OCI-LY1 (cell line): ENCODE data around the gene PLCE1.

Experiments used
- H2AFZ ChIP-seq: fragments of 200-600 bp; sonication (generic), shearing (Covaris generic); 2 replicates; pipeline ENCODE4 v1.6.0; 2014; ENCODE audit warnings: antibody characterized with exemption, mild to moderate bottlenecking, low read length
- H3F3A ChIP-seq: fragments of 200-600 bp; sonication (generic), shearing (Covaris generic); 2 replicates; pipeline ENCODE4 v1.6.0; 2014; ENCODE audit warnings: mild to moderate bottlenecking, antibody characterized with exemption, low read length, moderate library complexity; ENCODE audit not compliant: insufficient read depth
- H3K27ac ChIP-seq: fragments of 200-600 bp; sonication (generic); 2 replicates; pipeline ENCODE4 v1.5.1; 2014; ENCODE audit warnings: low read length, mixed run types, mild to moderate bottlenecking, low read depth; ENCODE audit not compliant: poor library complexity, severe bottlenecking
- H3K27me3 ChIP-seq: fragments of 200-600 bp; sonication (generic); 2 replicates; pipeline ENCODE4 v1.6.0; 2014; ENCODE audit warnings: antibody characterized with exemption, mild to moderate bottlenecking, low read length, moderate library complexity; ENCODE audit not compliant: insufficient read depth
- H3K36me3 ChIP-seq: fragments of 200-600 bp; sonication (generic); 2 replicates; pipeline ENCODE4 v1.6.1; 2014; ENCODE audit warnings: mild to moderate bottlenecking, antibody characterized with exemption, low read length, moderate library complexity, mixed read lengths; ENCODE audit not compliant: insufficient read depth
- H3K4me1 ChIP-seq: fragments of 200-600 bp; sonication (generic); 2 replicates; pipeline ENCODE4 v1.5.1; 2014; ENCODE audit warnings: mild to moderate bottlenecking, low read length, moderate library complexity; ENCODE audit not compliant: insufficient read depth, severe bottlenecking
- H3K4me2 ChIP-seq: fragments of 200-600 bp; sonication (generic), shearing (Covaris generic); 2 replicates; pipeline ENCODE4 v1.6.1; 2014; ENCODE audit warnings: low read length
- H3K4me3 ChIP-seq: fragments of 200-600 bp; sonication (generic); 2 replicates; pipeline ENCODE4 v1.5.1; 2014; ENCODE audit warnings: low read length, low read depth, mild to moderate bottlenecking, mixed read lengths; ENCODE audit not compliant: poor library complexity, severe bottlenecking
- H3K79me2 ChIP-seq: fragments of 200-600 bp; shearing (Covaris generic); 2 replicates; pipeline ENCODE4 v1.6.1; 2016; ENCODE audit warnings: mixed run types, low read length, mixed read lengths; ENCODE audit not compliant: insufficient read depth
- H3K9ac ChIP-seq: fragments of 200-600 bp; sonication (generic), shearing (Covaris generic); 2 replicates; pipeline ENCODE4 v1.6.1; 2014; ENCODE audit warnings: mild to moderate bottlenecking, low read length, mixed read lengths
- H3K9me2 ChIP-seq: fragments of 200-600 bp; sonication (generic), shearing (Covaris generic); 2 replicates; pipeline ENCODE4 v1.6.1; 2014; ENCODE audit warnings: low read depth, mild to moderate bottlenecking, low read length, mixed read lengths
- H3K9me3 ChIP-seq: fragments of 200-600 bp; shearing (Covaris generic); 2 replicates; pipeline ENCODE4 v1.6.1; 2014; ENCODE audit warnings: low read length, mixed read lengths
- H4K20me1 ChIP-seq: fragments of 200-600 bp; sonication (generic), shearing (Covaris generic); 2 replicates; pipeline ENCODE4 v1.6.0; 2016; ENCODE audit warnings: mild to moderate bottlenecking, low read length; ENCODE audit not compliant: insufficient read depth
- CTCF ChIP-seq: fragments of 200-600 bp; sonication (generic), shearing (Covaris generic); IDR thresholded peaks from 2 replicates; pipeline ENCODE4 v1.5.1; 2017; ENCODE audit warnings: mild to moderate bottlenecking, antibody characterized with exemption, low read length, moderate library complexity, mixed read lengths
- EZH2 ChIP-seq: fragments of 200-600 bp; sonication (generic), shearing (Covaris generic); IDR thresholded peaks from 2 replicates; pipeline ENCODE4 v1.8.0; 2017; ENCODE audit warnings: borderline replicate concordance, mixed run types, mild to moderate bottlenecking, antibody characterized with exemption, low read length, moderate library complexity, mixed read lengths

PLCE1 gene

GRCh38 chr10:93992400-93993030, 1.2 kb upstream of the PLCE1 start:
- Histone ChIP-seq H3K9me2 (no peaks in the 10 kb centered on the region), H2AFZ (no peak overlapping the region), H3K4me1 (no peaks in the 10 kb centered on the region), H4K20me1 (no peaks in the 10 kb centered on the region), H3K9ac (no peak overlapping the region), H3K36me3 (no peaks in the 10 kb centered on the region), H3F3A (no peaks in the 10 kb centered on the region), H3K79me2 (no peaks in the 10 kb centered on the region), H3K4me3 (no peak overlapping the region), H3K27me3 (no peaks in the 10 kb centered on the region), H3K27ac (no peak overlapping the region), H3K4me2 (no peak overlapping the region), H3K9me3 (no peaks in the 10 kb centered on the region)
- TF ChIP-seq EZH2, result no peak
- TF ChIP-seq CTCF, result no peak

DNA sequence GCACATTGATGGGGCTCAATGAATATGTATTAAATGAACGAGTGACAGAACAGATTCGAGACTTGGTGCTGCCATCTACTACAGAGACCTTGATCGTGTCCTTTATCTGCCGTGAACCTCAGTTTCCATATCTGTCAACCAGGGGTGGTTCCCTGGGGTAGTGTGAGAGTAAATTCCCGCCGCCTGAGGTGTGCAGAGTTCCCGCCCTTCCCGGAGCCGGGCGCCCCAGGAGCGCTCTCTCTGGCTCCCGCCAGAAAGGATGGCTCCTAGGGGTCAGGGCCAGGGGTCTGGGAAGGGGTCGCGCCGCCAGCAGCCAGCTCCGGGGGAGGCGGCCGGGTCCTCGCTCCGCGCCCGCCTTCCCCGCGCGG, 333 bp upstream of the PLCE1 start:
- Histone ChIP-seq H3K79me2 (no peaks in the 10 kb centered on the region), H4K20me1 (no peaks in the 10 kb centered on the region), H3K9me2 (no peaks in the 10 kb centered on the region), H3K9ac (no peak overlapping the region), H2AFZ (no peak overlapping the region), H3K4me1 (no peaks in the 10 kb centered on the region), H3K36me3 (no peaks in the 10 kb centered on the region), H3F3A (no peaks in the 10 kb centered on the region), H3K4me2 (no peak overlapping the region), H3K27ac (no peak overlapping the region), H3K4me3 (no peak overlapping the region), H3K9me3 (no peaks in the 10 kb centered on the region), H3K27me3 (no peaks in the 10 kb centered on the region)
- no peak for TF ChIP-seq EZH2
- TF ChIP-seq CTCF, result no peak

DNA sequence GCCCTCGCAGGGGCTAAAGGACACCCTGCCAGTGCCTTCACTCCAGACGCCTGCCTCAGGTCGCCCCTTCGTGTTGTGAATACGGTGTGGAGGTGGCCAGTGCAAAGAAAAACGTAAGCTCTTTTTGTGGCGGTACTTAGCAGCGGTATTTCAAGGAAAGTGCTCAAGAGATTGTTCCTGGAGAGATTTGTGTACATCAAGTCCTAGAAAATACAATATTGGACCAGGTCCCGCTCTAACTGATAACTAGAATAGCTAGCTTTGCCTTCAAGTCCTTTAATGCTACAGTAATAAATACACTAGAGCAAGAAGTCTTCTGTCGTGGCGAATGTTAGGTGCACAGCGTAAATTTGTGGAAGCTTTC, 689 bp downstream of the PLCE1 start:
- TF ChIP-seq EZH2 (no peak), CTCF (no peak)
- Histone ChIP-seq H3K27me3 (no peaks in the 10 kb centered on the region), H3K4me2 (no peak overlapping the region), H3K27ac (no peak overlapping the region), H3K79me2 (no peaks in the 10 kb centered on the region), H3K4me3 (no peak overlapping the region), H3K36me3 (no peaks in the 10 kb centered on the region), H3K9me2 (no peaks in the 10 kb centered on the region), H2AFZ (no peak overlapping the region), H3K4me1 (no peaks in the 10 kb centered on the region), H3F3A (no peaks in the 10 kb centered on the region), H3K9ac (no peak overlapping the region), H4K20me1 (no peaks in the 10 kb centered on the region), H3K9me3 (no peaks in the 10 kb centered on the region)
